Vagina (tissue), 2 donors: ENCODE results near the gene GALR2. TPM values are rescaled to one million over a fixed set of nuclear protein-coding genes. Genes with fewer than 3 reads are reported as not detected.
"Not testable (repeated sequence)": the region's sequence is repeated elsewhere in the genome, so short reads cannot be mapped to it uniquely, and the experiment has no call there.

Experiments used
- DNase-seq, 2 donors: peaks; one replicate each; pipeline ENCODE4 v3.0.0-alpha.2; 2017; ENCODE audit errors: extremely low spot score in 2 of 2
- H3K27ac ChIP-seq: fragments of 200-600 bp; sonication (generic); one replicate; pipeline ENCODE4 v1.5.1; 2019
- H3K27me3 ChIP-seq: fragments of 200-600 bp; sonication (generic); one replicate; pipeline ENCODE4 v1.5.1; 2019
- H3K36me3 ChIP-seq, 2 donors: fragments of 200-600 bp; sonication (generic); one replicate each; pipeline ENCODE4 v1.5.1; 2017 to 2019
- H3K4me1 ChIP-seq: fragments of 200-600 bp; sonication (generic); one replicate; pipeline ENCODE4 v1.5.1; 2019
- H3K4me3 ChIP-seq, 2 donors: fragments of 200-600 bp; sonication (generic); 1 replicate in 1 of 2; 2 replicates in 1 of 2; pipeline ENCODE4 v1.5.1; 2016 to 2019
- H3K9me3 ChIP-seq: fragments of 200-600 bp; sonication (generic); one replicate; pipeline ENCODE4 v1.5.1; 2019
- CTCF ChIP-seq, 3 experiments: fragments of 450-650 bp in 2 of 3; fragments of 200-600 bp in 1 of 3; sonication (generic) in 1 of 3; IDR thresholded peaks; one replicate each; pipeline ENCODE4 v1.5.1; 2017 to 2019; ENCODE audit warnings: antibody characterized with exemption in 3 of 3, mild to moderate bottlenecking in 2 of 3, moderate library complexity in 2 of 3
- POLR2A ChIP-seq, 2 donors: fragments of 450-650 bp; IDR thresholded peaks; one replicate each; pipeline ENCODE4 v1.6.1; 2017; ENCODE audit warnings: antibody characterized with exemption in 2 of 2, mild to moderate bottlenecking in 2 of 2, moderate library complexity in 2 of 2
- POLR2AphosphoS5 ChIP-seq, 2 donors: sonication (generic); formaldehyde crosslinking; IDR thresholded peaks; one replicate each; pipeline ENCODE4 v1.9.0; 2017; ENCODE audit warnings: antibody characterized with exemption in 2 of 2, mild to moderate bottlenecking in 2 of 2, low read depth in 1 of 2; ENCODE audit not compliant: insufficient read depth in 1 of 2
- intact Hi-C: fragments of 100-400 bp; cut with DNase I; formaldehyde crosslinking; loops from one replicate; pipeline ENCODE4 v1.15.1; 2023
- total RNA-seq: library from RNA; depleted of rRNA; stranded (reverse); fragments of >200 nt; gene quantifications from one replicate; pipeline ENCODE4 v1.2.3, GENCODE V29; 2016

Gene GALR2
- total RNA-seq, 1 donor from 2014 or later = not detected

- no peak for DNase-seq
- Histone ChIP-seq H3K27me3 (no peaks in the 10 kb centered on the region), H3K27ac (no peak overlapping the region), H3K9me3 (no peaks in the 10 kb centered on the region), H3K36me3 (peaks cover 0 to 84% of the 10 kb centered on the region in 2 donors), H3K4me3 (no peak overlapping the region), H3K4me1 (peaks cover 7% of the 10 kb centered on the region)
- peak in 1 of 2 donors; percentile 44 for TF ChIP-seq POLR2AphosphoS5 (IDR thresholded peaks at IDR 0.05; ENCODE audit: insufficient read depth in 1 of 2, low read depth in 1 of 2)
- TF ChIP-seq CTCF (IDR thresholded peaks at IDR 0.05) = no peak
- TF ChIP-seq POLR2A (IDR thresholded peaks at IDR 0.05) = no peak
- intact Hi-C loops = no loop called here
These were observed 17.7 kb upstream of the GALR2 start for GRCh38 chr17:76056882-76057281.

GRCh38 chr17:76058264-76058663 lies 16.3 kb upstream of the GALR2 start:
- peaks cover 0 to 87% of the 10 kb centered on the region in 2 donors for H3K36me3 ChIP-seq
- H3K4me3 ChIP-seq, H3K27me3 ChIP-seq, H3K27ac ChIP-seq, intact Hi-C loops, H3K9me3 ChIP-seq, H3K4me1 ChIP-seq, DNase-seq: not testable (repeated sequence)

GRCh38 chr17:76063875-76064546 lies 10.6 kb upstream of the GALR2 start:
- intact Hi-C loops = no loop called here
- no peak overlapping the region for H3K27ac ChIP-seq

GRCh38 chr17:76065775-76066174 lies 8.8 kb upstream of the GALR2 start:
- no peak overlapping the region for H3K4me3 ChIP-seq
- peaks cover 10% of the 10 kb centered on the region for H3K4me1 ChIP-seq

More at GRCh38 chr17:76063875-76064546, 10.6 kb upstream of the GALR2 start:
- TF ChIP-seq CTCF (IDR thresholded peaks at IDR 0.05) (no peak), POLR2AphosphoS5 (IDR thresholded peaks at IDR 0.05; ENCODE audit: insufficient read depth in 1 of 2, low read depth in 1 of 2) (no peak), POLR2A (IDR thresholded peaks at IDR 0.05) (no peak)
- peaks cover 4 to 82% of the 10 kb centered on the region in 2 donors for H3K36me3 ChIP-seq
- no peak overlapping the region for H3K4me3 ChIP-seq
- no peaks in the 10 kb centered on the region for H3K4me1 ChIP-seq
- H3K9me3 ChIP-seq = no peaks in the 10 kb centered on the region
- no peaks in the 10 kb centered on the region for H3K27me3 ChIP-seq
- no peak for DNase-seq

GRCh38 chr17:76071531-76072147 lies 2.9 kb upstream of the GALR2 start:
- peaks cover 0 to 18% of the 10 kb centered on the region in 2 donors for H3K36me3 ChIP-seq
- H3K27ac ChIP-seq = peak overlapping the region; percentile 84
- no peaks in the 10 kb centered on the region for H3K9me3 ChIP-seq
- peaks cover 56% of the 10 kb centered on the region for H3K4me1 ChIP-seq
- H3K27me3 ChIP-seq = peaks cover 28% of the 10 kb centered on the region
- intact Hi-C loops = no loop called here
- TF ChIP-seq POLR2A (IDR thresholded peaks at IDR 0.05) (no peak), POLR2AphosphoS5 (IDR thresholded peaks at IDR 0.05; ENCODE audit: insufficient read depth in 1 of 2, low read depth in 1 of 2) (no peak), CTCF (IDR thresholded peaks at IDR 0.05) (no peak)
- DNase-seq = no peak
- peak overlapping the region; percentile 89 to 99 for H3K4me3 ChIP-seq

More at GRCh38 chr17:76065775-76066174, 8.8 kb upstream of the GALR2 start:
- H3K36me3 ChIP-seq = peaks cover 4 to 70% of the 10 kb centered on the region in 2 donors
- no peak overlapping the region for H3K27ac ChIP-seq
- H3K9me3 ChIP-seq = no peaks in the 10 kb centered on the region
- TF ChIP-seq POLR2A (IDR thresholded peaks at IDR 0.05) = no peak
- no peak for TF ChIP-seq POLR2AphosphoS5 (IDR thresholded peaks at IDR 0.05; ENCODE audit: insufficient read depth in 1 of 2, low read depth in 1 of 2)
- TF ChIP-seq CTCF (IDR thresholded peaks at IDR 0.05) = no peak
- intact Hi-C loops = no loop called here
- no peaks in the 10 kb centered on the region for H3K27me3 ChIP-seq
- no peak for DNase-seq
